ENCODE measurements around the gene CRYM. TPM values are rescaled to one million over a fixed set of nuclear protein-coding genes. Genes with fewer than 3 reads are reported as not detected.

Gene CRYM
- total RNA-seq, 1 donor from 2014 or later, result not detected

Other genes starting within 250 kb of the CRYM start
- gene DNAH3, start 127.4 kb downstream of the CRYM start, total RNA-seq, result under 0.01 TPM in 1 of 2 replicates, not detected in the other
- gene LDAF1, start 119.6 kb downstream of the CRYM start, total RNA-seq, result 36.6 and 46.4 TPM in 2 replicates
- gene ZP2, start 66.7 kb downstream of the CRYM start, total RNA-seq, result not detected in 2 replicates
- not detected in 2 replicates for gene ANKS4B, start 44.6 kb downstream of the CRYM start, total RNA-seq